ENCODE measurements around the gene TAAR6. TPM values are rescaled to one million over a fixed set of nuclear protein-coding genes. Genes with fewer than 3 reads are reported as not detected.
A peak's percentile ranks its signal among the peaks of the same experiment; 100 is the strongest.
"Not testable (repeated sequence)": the region's sequence is repeated elsewhere in the genome, so short reads cannot be mapped to it uniquely, and the experiment has no call there.

The TAAR6 gene
- total RNA-seq, 4 donors from 2014 or later = not detected

GRCh38 chr6:132596201-132596600 is 26.1 kb downstream of the TAAR6 start:
- in situ Hi-C loops (cut with MboI; ENCODE audit: low pct_ligation_motif_present in 1 of 4, low pct_unique_long_range_greater_than_20kb in 1 of 4, low sequenced_read_pairs in 3 of 4) (no loop called here), intact Hi-C loops (cut with DNase I; ENCODE audit: low total_unique reads) (no loop called here)
- Histone ChIP-seq H3K27me3 (no peaks in the 10 kb centered on the region), H3K4me1 (no peaks in the 10 kb centered on the region), H3K4me3 (no peak overlapping the region), H3K9me3 (no peaks in the 10 kb centered on the region), H3K27ac (no peak overlapping the region), H3K36me3 (no peaks in the 10 kb centered on the region)
- TF ChIP-seq CTCF (IDR thresholded peaks at IDR 0.05) = no peak
- TF ChIP-seq POLR2AphosphoS5 (IDR thresholded peaks at IDR 0.05) = no peak
- no peak for TF ChIP-seq POLR2A (IDR thresholded peaks at IDR 0.05)
- no peak for TF ChIP-seq EP300 (IDR thresholded peaks at IDR 0.05; ENCODE audit: low read depth)
- DNase-seq = no peak
- WGBS, 2 donors (ENCODE audit: low coverage in 1 of 2) = 61 to 73% methylated on average over 5 to 6 of the region's 6 CpGs

- Histone ChIP-seq H3K36me3 (no peaks in the 10 kb centered on the region), H3K4me3 (no peak overlapping the region), H3K27ac (no peak overlapping the region), H3K27me3 (no peaks in the 10 kb centered on the region), H3K9me3 (no peaks in the 10 kb centered on the region), H3K4me1 (no peaks in the 10 kb centered on the region)
- DNase-seq = no peak
- TF ChIP-seq POLR2A (IDR thresholded peaks at IDR 0.05) (no peak), CTCF (IDR thresholded peaks at IDR 0.05) (peak in 1 of 5 experiments; percentile 16)
- in situ Hi-C loops (cut with MboI; ENCODE audit: low pct_ligation_motif_present in 1 of 4, low pct_unique_long_range_greater_than_20kb in 1 of 4, low sequenced_read_pairs in 3 of 4) = no loop called here
- intact Hi-C loops (cut with DNase I; ENCODE audit: low total_unique reads) = no loop called here
- WGBS, 2 donors (ENCODE audit: low coverage in 1 of 2) = 32 to 41% methylated on average over 3 of the region's 3 CpGs
Observed at GRCh38 chr6:132598473-132598872, 28.4 kb downstream of the TAAR6 start.

GRCh38 chr6:132600900-132601299 is 30.8 kb downstream of the TAAR6 start:
- in situ Hi-C loops (cut with MboI; ENCODE audit: low pct_ligation_motif_present in 1 of 4, low pct_unique_long_range_greater_than_20kb in 1 of 4, low sequenced_read_pairs in 3 of 4); H3K36me3 ChIP-seq; H3K4me1 ChIP-seq; DNase-seq; H3K4me3 ChIP-seq; H3K27me3 ChIP-seq; H3K9me3 ChIP-seq; H3K27ac ChIP-seq; intact Hi-C loops (cut with DNase I; ENCODE audit: low total_unique reads): not testable (repeated sequence)

GRCh38 chr6:132604635-132605152 is 34.6 kb downstream of the TAAR6 start:
- DNase-seq = no peak
- H3K27ac ChIP-seq = no peak overlapping the region
- TF ChIP-seq CTCF (IDR thresholded peaks at IDR 0.05) (no peak), EP300 (IDR thresholded peaks at IDR 0.05; ENCODE audit: low read depth) (no peak), POLR2A (IDR thresholded peaks at IDR 0.05) (no peak), POLR2AphosphoS5 (IDR thresholded peaks at IDR 0.05) (no peak)
- intact Hi-C loops (cut with DNase I; ENCODE audit: low total_unique reads) (no loop called here), in situ Hi-C loops (cut with MboI; ENCODE audit: low pct_ligation_motif_present in 1 of 4, low pct_unique_long_range_greater_than_20kb in 1 of 4, low sequenced_read_pairs in 3 of 4) (no loop called here)
- no peaks in the 10 kb centered on the region for H3K9me3 ChIP-seq
- no peaks in the 10 kb centered on the region for H3K4me1 ChIP-seq
- no peaks in the 10 kb centered on the region for H3K27me3 ChIP-seq
- no peaks in the 10 kb centered on the region for H3K36me3 ChIP-seq
- WGBS, 2 donors (ENCODE audit: low coverage in 1 of 2) = 74 to 85% methylated on average over 4 to 8 of the region's 8 CpGs
- no peak overlapping the region for H3K4me3 ChIP-seq

- intact Hi-C loops (cut with DNase I; ENCODE audit: low total_unique reads) (no loop called here), in situ Hi-C loops (cut with MboI; ENCODE audit: low pct_ligation_motif_present in 1 of 4, low pct_unique_long_range_greater_than_20kb in 1 of 4, low sequenced_read_pairs in 3 of 4) (no loop called here)
- no peaks in the 10 kb centered on the region for H3K9me3 ChIP-seq
- DNase-seq = no peak
- TF ChIP-seq POLR2A (IDR thresholded peaks at IDR 0.05) (no peak), CTCF (IDR thresholded peaks at IDR 0.05) (no peak), POLR2AphosphoS5 (IDR thresholded peaks at IDR 0.05) (no peak)
- WGBS, 2 donors (ENCODE audit: low coverage in 1 of 2) = 85% methylated on average over 5 of the region's 5 CpGs
- H3K36me3 ChIP-seq = no peaks in the 10 kb centered on the region
- no peaks in the 10 kb centered on the region for H3K27me3 ChIP-seq
- no peak overlapping the region for H3K4me3 ChIP-seq
- peaks cover 0 to 6% (median 2%) of the 10 kb centered on the region in 4 donors for H3K4me1 ChIP-seq
- no peak overlapping the region for H3K27ac ChIP-seq
Observed at GRCh38 chr6:132607544-132608233, 37.6 kb downstream of the TAAR6 start.

Data from transverse colon (tissue), 4 donors.